Measurements from ENCODE around the gene PI4K2B.
"Not testable (repeated sequence)": the region's sequence is repeated elsewhere in the genome, so short reads cannot be mapped to it uniquely, and the experiment has no call there.

DNA sequence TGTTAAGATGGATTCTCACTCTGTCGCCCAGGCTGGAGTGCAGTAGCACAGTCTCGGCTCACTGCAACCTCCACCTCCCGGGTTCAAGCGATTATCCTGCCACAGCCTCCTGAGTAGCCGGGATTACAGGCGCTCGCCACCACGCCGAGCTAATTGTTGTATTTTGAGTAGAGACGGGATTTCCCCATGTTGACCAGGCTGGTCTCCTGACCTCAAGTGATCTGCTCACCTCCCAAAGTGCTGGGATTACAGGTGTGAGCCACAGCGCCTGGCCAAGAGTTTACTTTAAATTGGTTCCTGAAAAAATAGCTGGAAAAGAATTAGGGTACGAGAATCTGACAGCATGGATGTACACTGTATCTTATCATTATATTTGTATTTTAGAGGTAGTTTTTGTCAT lies 20.0 kb downstream of the PI4K2B start:
- not testable (repeated sequence) for TF ChIP-seq POLR2A, POLR2AphosphoS5, TAF1, SPI1, POU2F2 (IDR thresholded peaks at IDR 0.05; ENCODE audit: low read depth, low read length)
